ENCODE data around the gene SPTB.

The SPTB gene

GRCh38 chr14:64729386-64730060 is 150.2 kb downstream of the SPTB start:
- no peak for DNase-seq (ENCODE audit: low read depth, low spot score)

GRCh38 chr14:64728856-64729255 is 150.9 kb downstream of the SPTB start:
- DNase-seq (ENCODE audit: low read depth, low spot score), result no peak

- DNase-seq (ENCODE audit: low read depth, low spot score), result no peak
Measured at GRCh38 chr14:64728106-64728505, 151.6 kb downstream of the SPTB start.

- no peak for DNase-seq (ENCODE audit: low read depth, low spot score)
Measured at GRCh38 chr14:64727551-64728071, 152.1 kb downstream of the SPTB start.

GRCh38 chr14:64726585-64726890 is 153.2 kb downstream of the SPTB start:
- no peak for DNase-seq (ENCODE audit: low read depth, low spot score)

GRCh38 chr14:64725879-64726584 is 153.7 kb downstream of the SPTB start:
- no peak for DNase-seq (ENCODE audit: low read depth, low spot score)

- no peak for DNase-seq (ENCODE audit: low read depth, low spot score)
Measured at GRCh38 chr14:64725261-64725815, 154.4 kb downstream of the SPTB start.

GRCh38 chr14:64724578-64724930 is 155.2 kb downstream of the SPTB start:
- DNase-seq (ENCODE audit: low read depth, low spot score), result no peak

- no peak for DNase-seq (ENCODE audit: low read depth, low spot score)
Measured at GRCh38 chr14:64723691-64724577, 155.8 kb downstream of the SPTB start.

- no peak for DNase-seq (ENCODE audit: low read depth, low spot score)
Measured at GRCh38 chr14:64722842-64723447, 156.8 kb downstream of the SPTB start.

- DNase-seq (ENCODE audit: low read depth, low spot score), result no peak
Measured at GRCh38 chr14:64721899-64722298, 157.8 kb downstream of the SPTB start.

- no peak for DNase-seq (ENCODE audit: low read depth, low spot score)
Measured at GRCh38 chr14:64721391-64721791, 158.3 kb downstream of the SPTB start.

- no peak for DNase-seq (ENCODE audit: low read depth, low spot score)
Measured at GRCh38 chr14:64720131-64720576, 159.6 kb downstream of the SPTB start.

GRCh38 chr14:64719601-64720000 is 160.1 kb downstream of the SPTB start:
- DNase-seq (ENCODE audit: low read depth, low spot score), result no peak

- DNase-seq (ENCODE audit: low read depth, low spot score), result no peak
Measured at GRCh38 chr14:64718762-64719161, 160.9 kb downstream of the SPTB start.

- no peak for DNase-seq (ENCODE audit: low read depth, low spot score)
Measured at GRCh38 chr14:64717870-64718269, 161.8 kb downstream of the SPTB start.

- DNase-seq (ENCODE audit: low read depth, low spot score), result no peak
Measured at GRCh38 chr14:64715628-64716412, 163.9 kb downstream of the SPTB start.

GRCh38 chr14:64715146-64715627 is 164.5 kb downstream of the SPTB start:
- no peak for DNase-seq (ENCODE audit: low read depth, low spot score)

- no peak for DNase-seq (ENCODE audit: low read depth, low spot score)
Measured at GRCh38 chr14:64714432-64715025, 165.2 kb downstream of the SPTB start.

- no peak for DNase-seq (ENCODE audit: low read depth, low spot score)
Measured at GRCh38 chr14:64713677-64714076, 166.0 kb downstream of the SPTB start.
